UCSD-AML1 (cell line): ENCODE results near the gene ENTPD6.
"Not testable (repeated sequence)": the region's sequence is repeated elsewhere in the genome, so short reads cannot be mapped to it uniquely, and the experiment has no call there.

Source experiments
- DNase-seq: peaks from one replicate; lab custom pipeline; 2025; ENCODE audit not compliant: unreplicated experiment; lab: John Stamatoyannopoulos, UW

ENTPD6 gene

DNA sequence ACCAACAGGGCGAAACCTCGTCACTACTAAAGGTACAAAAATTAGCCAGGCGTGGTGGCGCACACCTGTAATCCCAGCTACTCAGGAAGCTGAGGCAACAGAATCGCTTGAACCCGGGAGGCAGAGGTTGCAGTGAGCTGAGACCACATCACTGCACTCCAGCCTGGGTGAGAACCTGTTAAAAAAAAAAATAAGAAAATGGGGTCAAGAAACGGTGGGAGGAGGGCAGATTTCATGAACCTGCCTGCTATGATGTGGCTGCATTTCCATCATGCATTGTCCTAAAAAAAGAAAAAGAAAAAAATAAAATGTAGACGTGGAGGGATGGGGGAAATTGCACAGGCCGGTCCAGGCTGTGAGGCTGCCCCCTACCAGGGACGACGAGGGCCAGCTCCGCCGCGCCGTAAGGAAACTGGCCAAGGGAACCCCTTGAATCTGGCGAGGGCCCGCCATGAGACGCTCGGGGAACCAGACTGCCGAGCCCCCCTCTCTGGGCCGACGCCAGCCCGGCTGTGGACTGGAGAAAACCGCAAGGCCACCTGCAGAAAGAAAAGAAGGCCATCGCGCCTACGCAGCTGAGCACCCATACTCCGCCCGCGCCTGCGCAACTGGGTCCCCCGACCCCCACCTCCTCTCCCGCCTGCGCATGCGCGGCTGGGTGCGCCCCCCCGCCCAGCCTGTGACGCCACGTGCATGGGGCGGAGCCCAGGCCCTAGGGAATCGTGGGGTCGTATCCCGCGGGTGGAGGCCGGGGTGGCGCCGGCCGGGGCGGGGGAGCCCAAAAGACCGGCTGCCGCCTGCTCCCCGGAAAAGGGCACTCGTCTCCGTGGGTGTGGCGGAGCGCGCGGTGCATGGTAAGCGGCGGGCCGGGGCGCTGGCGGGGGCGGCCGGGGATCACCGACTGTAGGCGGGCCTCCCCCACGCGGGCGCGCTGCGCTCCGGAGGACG is at the start of gene ENTPD6:
ENTPD6 (plus strand) TSS at position 699 of the 948 bp plus-strand sequence. CDS start 10,825 bp downstream, outside the sequence.
- DNase-seq = peak; percentile 94

DNA sequence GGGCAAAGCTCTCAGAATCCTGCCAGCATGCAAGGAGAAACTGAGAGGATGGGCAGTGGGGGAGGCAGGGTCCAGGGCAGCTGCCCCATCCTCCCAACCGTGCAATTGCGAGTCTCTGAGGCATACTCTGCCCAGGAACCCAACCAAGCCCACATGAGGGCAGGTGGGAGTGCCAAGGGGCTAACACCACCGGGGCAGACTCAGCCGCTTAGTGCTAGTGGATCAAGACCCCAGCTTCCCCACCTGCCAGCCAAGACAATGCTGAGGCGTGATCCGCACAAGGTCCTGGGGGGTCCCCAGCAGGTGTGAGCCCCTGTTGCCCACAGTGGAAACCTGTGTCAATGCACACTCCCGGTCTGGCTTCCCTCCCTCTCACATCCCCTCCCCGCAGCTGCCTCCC is 48.5 kb upstream of the ENTPD6 start:
- no peak for DNase-seq

DNA sequence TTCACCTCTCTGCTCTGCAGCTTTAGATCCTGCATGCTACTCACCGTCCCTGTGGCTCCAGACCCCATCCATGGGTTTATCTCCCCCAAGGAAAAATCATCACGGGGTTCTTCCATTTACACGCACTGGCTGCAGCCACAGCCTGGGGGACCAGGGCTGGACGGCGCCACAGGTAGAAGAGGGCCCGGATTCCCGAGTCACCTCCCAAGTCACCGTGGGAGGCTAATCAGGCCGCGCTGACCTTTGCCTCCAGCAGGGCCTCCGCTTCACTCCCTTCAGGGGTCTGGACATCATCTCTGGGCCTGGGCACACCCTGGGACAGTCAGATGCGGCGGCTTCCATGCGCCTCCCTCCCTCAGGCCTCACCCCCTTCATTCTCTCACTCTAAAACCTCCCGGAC is 47.8 kb upstream of the ENTPD6 start:
- no peak for DNase-seq

DNA sequence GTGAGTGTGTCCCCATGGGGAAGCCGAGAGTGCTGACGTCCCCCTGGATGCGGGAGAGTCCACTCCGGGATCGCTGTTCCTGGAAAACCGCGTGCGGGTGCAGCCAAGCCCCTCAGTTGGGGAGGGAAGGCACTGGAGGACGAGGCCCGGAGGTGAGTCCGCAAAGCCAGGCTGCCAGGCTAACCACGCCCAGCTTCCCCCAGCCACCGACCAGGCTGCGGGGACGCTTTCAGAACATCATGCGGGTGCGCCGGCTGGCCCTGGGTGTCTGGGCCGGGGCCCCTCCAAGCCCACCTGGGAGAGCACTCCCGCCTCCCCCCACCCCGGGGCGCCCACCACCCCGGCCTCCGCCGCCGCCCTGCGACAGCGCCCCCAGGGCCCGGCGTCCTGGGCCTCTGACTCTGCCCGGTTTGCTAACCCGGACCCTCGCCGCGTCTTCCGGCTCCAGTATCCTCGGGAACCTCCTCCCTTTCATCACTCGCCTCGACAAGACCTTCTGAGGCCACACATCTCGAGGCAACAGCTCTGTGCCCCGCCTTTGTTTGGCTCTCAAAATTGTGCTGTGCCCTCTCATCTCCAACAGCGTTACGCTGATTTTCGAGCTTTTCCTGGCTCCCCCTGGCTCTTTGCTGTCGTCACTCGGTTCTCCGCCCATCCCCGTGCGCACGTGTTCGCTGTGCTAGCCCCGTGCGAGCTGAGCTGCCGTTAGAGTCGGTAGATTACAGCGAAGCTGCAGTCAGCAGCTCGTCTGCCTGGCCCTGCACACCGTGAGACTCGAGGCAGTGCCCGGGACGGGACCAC is 47.1 kb upstream of the ENTPD6 start:
- no peak for DNase-seq

DNA sequence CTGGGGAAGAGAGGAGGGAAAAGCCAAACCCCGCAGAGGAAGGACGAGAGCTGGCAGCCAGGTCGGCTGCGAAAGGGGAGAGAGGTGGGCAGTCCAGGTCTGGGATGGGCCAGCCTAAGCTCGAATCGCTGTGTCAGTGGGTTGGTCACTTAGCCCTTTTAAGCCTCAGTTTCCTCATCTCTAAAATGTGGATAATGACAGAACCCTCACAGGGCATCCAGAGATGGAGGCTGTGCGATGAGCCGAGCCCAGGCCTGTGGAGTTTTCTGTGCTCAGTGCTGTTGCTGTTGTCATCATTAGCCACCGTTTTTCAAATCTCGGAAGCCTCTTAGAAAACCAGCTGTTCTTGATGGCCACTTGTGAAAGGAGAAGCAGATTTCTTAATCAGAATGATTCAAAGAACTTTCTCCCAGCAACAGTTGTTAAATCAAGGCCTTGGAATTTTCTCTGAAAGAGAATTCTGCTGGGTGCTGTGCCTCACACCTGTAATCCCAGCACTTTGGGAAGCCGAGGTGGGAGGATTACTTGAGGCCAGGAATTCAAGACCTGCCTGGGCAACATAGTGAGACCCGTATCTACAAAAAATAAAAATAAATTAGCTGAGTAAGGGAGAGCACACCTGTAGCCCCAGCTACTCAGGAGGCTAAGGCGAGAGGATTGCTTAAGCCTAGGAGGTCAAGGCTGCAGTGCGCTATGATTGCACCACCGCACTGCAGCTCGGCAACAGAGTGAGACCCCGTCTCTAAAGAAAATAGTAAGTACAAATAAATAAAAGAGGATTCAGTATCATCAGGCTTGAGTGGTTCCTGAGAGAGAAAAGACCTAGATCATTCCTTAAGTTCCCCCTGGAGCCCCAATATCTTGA is 46.3 kb upstream of the ENTPD6 start:
- no peak for DNase-seq

DNA sequence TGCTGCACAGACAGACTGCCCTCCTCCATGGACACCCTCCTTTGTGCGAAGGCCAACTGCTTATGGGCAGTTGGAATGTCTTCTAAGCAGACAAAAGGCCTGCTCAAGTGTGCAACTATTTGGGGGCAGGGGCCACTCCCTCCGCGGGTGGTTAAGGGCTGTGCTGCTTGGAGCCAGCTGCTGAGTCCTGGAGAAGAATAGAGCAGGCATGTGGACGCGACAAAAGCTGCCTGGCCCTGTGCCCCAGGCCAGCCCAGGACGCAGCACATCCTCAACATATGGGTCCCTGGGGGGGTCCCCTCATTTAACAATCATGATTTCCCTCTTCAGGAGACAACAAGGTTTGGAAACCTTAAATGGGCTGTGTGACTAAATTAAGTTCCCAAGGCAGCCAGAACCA is 45.5 kb upstream of the ENTPD6 start:
- no peak for DNase-seq

DNA sequence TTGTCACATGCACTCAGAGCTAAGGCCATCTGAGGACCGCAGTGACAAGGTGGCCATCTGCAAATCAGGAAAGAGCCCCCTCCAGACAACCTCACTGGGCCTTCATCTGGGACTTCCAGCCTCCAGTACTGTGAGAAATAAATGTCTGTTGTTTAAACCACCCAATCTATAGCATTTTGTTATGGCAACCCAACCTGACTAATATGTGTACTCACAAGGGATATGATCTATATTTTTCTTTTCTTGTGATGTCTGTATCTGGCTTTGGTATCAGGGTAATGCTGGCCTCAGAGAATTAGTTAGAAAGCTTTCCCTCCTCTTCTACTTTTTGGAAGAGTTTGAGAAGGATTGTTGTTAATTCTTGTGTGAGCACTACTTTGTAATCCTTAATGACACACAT is 37.5 kb upstream of the ENTPD6 start:
- DNase-seq = no peak

DNA sequence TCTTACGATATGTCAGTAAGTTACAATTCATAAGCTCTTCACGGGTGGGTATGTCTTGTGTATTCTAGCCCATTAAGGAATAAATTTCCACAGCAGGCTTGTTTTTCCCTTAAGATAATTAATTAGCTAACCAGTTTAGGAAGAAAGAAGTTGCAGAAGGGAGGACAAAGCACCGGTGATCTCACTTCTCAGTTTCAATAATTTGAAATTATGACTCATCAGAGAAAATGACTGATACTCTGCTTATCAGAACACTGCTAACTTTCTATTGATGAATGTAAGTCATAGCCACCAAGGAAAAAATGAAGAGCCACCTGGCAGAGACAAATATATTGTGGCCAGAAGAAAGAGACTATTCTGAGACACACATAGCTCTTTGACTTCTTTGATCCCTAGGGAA is 35.0 kb upstream of the ENTPD6 start:
- DNase-seq = no peak

DNA sequence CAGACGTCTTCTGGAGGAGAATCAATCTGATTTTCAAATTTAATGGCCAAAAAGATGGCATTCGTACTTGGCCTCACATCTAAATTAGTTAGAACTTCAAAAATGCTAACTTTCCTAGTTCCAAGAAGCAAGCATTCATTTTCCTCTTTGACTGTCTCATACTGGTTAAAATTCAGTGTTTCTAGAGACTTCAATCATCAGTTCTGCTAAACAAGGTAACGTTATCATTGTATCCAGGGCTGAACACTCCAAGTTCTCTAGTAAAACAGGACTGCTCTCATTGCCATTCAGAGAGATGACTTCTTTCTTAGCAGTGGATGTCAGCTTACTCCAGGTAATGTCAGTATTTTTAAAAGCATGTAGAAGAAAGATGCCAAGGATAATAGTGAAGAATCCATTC is 34.6 kb upstream of the ENTPD6 start:
- no peak for DNase-seq

DNA sequence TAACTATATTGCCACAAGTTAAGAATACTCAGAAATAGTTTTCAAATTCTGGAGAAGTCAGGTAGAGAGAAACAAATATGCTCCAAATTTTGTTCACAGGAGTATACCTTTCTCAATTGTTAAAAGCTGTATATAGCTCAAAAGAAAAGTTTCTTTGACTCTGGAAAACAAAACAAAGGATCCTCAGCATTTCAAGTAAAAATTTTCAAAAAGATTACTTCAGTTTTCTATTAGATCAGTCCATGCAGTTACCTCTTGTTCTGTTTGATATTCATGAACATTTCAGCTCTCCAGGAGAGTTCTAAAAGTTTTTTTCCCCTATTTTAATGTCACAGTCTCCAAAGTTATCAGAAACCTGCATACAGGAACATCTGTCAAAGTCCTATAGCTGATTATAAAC is 30.4 kb upstream of the ENTPD6 start:
- DNase-seq = no peak

DNA sequence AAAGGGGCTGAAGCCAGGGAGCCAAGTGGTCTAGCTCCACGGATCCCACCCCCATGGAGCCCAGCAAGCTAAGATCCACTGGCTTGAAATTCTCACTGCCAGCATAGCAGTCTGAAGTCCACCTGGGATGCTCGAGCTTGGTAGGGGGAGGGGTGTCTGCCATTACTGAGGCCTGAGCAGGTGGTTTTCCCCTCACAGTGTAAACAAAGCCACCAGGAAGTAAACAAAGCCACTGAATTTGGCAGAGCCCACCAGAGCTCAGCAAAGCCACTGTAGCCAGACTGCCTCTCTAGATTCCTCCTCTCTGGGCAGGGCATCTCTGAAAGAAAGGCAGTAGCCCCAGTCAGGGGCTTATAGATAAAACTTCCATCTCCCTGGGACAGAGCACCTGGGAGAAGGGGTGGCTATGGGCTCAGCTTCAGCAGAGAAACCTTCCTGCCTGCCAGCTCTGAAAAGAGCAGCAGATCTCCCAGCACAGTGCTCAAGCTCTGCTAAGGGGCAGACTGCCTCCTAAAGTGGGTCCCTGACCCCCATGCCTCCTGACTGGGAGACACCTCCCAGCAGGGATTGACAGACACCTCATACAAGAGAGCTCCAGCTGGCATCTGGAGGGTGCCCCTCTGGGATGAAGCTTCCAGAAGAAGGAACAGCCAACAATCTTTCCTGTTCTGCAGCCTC is 29.3 kb upstream of the ENTPD6 start:
- not testable (repeated sequence) for DNase-seq

DNA sequence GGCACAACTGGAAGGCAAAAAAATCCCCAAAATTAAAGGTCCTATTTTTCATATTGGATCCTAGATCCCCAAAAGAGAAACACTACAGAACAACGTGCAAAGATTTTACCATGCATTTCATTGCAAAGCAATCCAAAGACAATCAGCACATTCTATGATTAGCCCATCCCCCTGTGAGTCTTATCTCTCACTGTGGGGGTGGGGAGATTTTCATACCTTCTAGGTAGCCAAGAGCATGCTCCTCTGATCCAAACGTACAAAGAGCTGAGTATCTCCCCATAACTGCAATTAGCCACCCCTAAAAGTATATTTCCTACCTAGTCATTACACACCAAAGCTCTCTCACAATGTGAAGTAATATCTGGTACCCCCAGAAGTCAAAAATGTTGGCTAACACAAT is 22.2 kb upstream of the ENTPD6 start:
- DNase-seq = no peak

DNA sequence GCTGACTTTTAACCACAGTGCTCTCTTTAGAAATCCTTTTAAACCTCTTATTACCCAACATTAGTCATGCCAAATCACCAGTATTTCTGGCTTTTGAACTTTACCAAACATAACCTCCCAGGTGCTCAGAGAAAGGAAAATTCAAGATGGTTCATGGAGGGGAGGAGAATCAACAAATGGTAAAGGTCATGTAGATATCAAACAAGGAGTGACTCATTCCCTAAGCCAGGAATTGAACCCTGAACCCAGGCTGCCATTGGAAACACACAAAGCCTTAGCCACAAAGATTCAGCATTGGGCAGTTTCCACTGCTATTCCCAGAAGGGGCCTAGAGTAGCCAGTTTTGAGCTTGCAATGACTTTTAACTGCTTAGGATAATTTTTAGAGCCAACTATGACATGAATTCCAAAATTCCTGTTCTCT is 21.6 kb upstream of the ENTPD6 start:
- no peak for DNase-seq

DNA sequence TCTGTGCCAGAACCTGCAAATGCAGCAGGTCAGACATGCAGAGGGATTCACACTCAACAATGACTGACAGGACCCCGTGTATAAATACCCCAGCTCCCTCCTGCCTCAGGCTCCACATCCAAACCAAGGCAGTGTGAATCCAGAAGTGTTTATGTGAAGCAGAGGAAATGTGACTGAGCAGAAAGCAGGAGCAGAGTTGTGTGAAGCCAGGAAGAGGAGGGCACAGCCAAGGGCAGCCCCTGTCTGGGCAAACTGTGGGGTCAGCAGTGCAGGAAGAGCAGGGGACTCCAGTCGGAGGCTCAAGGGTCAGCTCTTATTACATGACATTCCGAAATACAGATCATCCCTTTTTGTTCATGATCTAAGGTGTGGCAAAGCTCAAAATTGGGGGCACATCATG is 19.3 kb upstream of the ENTPD6 start:
- no peak for DNase-seq

DNA sequence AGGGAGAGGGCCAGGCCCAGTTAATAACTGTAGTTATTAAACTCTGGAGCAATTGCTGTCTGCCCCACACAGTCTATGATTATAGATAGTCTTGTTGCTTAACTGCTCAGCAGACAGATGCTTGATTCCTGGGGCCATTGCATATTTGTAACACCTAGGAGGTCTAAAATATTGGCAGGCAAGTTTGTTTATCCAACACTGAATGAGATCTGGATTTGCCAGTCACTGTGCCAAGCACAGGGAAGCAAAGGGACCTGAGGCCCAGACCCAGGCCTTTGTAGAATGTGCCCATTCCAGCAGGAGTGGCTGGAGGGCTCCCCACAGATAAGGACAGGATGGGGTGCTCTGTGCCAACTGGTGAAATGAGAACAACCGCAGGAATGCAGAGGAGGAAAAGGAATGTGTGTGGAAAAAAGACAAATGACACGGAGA is 17.6 kb upstream of the ENTPD6 start:
- DNase-seq = no peak

DNA sequence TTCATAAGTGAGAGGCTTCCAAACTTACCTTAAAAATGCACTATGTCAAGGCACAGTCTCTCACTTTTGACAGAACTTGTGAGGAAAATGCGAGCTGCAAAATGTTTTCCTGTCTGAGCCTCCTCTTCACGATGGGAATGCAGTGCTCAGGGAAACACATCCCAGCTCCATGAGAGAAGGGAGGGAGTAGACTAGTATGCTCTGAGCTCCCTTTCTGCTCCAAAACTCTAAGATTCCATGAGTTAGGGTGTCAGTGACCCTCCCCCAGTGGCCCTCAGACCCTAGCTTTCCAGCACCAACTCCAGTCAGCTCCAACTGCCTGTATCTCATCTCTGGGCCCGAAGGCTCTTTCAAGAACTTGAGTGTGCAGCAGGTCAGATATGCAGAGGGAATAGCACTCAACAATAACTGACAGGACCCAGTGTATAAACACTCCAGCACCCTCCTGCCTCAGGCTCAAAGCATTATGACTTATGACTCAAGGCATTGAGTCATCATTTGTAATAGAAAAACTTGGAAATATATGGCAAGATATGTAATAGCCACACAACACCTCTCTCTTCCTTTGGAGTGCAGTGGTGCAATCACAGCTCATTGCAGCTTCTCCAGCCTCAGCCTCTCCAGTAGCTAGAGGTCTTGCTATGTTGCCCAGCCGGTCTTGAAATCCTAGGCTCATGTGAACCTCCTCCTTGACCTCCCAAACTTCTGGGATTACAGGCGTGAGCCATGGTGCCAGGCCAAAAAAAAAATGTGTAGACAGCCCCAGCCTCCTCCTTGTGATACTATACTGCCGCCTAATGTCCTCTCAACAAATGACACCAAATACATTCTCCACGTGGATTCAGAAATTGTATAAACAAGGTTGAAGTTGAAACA is 16.7 kb upstream of the ENTPD6 start:
- DNase-seq = no peak

DNA sequence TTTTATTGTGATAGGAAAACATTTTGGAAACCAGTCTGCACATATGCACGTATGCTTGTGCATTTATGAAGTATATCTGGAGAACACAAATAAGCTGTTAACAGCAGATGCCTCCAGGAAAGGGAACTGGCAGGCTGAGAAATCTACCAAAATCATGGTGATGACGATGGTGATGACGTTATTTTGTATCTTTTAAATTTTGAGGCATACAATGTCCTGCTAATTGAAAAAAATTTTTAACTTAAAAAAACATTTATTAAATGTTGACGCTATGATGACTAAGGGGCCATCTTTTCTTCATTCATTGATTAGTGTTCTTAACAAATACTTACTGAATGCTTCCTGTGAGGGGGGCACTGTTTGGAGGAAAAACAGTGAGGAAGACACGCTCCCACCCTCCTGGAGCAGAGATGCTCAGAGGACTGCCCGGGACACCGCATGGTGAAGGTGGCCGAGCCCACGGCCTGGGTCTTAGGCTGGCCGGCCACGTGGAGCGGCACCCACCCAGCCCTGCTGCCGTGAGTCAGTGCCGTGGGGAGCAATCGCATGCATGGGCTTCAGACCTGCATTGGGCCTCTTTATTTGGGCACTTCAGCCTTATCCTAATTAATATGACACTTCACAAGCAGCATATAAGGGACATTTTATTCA is 15.9 kb upstream of the ENTPD6 start:
- DNase-seq = no peak

DNA sequence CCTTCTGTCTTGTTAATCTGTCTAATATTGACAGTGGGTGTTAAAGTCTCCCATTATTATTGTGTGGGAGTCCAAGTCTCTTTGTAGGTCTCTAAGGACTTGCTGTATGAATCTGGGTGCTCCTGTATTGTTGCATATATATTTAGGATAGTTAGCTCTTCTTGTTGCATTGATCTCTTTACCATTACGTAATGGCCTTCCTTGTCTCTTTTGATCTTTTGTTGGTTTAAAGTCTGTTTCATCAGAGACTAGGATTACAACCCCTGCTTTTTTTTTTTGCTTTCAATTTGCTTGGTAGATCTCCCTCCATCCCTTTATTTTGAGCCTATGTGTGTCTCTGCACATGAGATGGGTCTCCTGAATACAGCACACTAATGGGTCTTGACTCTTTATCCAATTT is 11.1 kb upstream of the ENTPD6 start:
- not testable (repeated sequence) for DNase-seq

DNA sequence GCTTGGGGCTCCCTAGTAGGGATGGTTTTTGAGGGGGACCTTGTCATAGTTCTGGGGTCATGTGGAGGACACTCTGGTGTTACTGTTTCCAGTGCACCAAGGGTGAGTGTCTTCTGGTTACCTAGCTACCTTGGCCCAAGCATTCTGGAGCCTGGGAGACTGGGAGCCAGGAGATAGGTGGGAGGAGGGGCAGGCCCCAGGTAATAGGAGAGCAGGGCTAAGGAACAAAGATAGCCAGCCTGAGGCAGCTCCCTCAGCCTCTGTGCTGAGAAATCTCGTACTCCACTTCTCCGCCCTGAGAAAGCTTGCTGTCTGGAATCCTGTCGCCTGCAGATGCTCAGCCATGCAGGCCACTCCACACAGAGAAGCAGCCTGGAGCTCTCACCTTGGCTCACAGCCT is 8.3 kb upstream of the ENTPD6 start:
- DNase-seq = no peak
